ENCODE results near the gene SIK3.

- no peak for TF ChIP-seq CTCF (IDR thresholded peaks at IDR 0.05)
- TF ChIP-seq EZH2 (IDR thresholded peaks at IDR 0.05), result no peak
Measured at GRCh38 chr11:116991491-116991890, 106.7 kb downstream of the SIK3 start.

Data from neural progenitor cell (in vitro differentiated cells).